ENCODE measurements around the gene SMLR1. TPM values are rescaled to one million over a fixed set of nuclear protein-coding genes. Genes with fewer than 3 reads are reported as not detected.
A peak's percentile ranks its signal among the peaks of the same experiment; 100 is the strongest.

The SMLR1 gene
- total RNA-seq, 1 donor from 2014 or later = not detected

- no peak overlapping the region for H3K4me3 ChIP-seq (ENCODE audit: low read depth, low read length)
- H3K27me3 ChIP-seq (ENCODE audit: control insufficient read depth, insufficient read depth, low read length) = no peaks in the 10 kb centered on the region
- FAIRE-seq = no peak
- peak; percentile 19 for TF ChIP-seq CTCF (IDR thresholded peaks at IDR 0.05; ENCODE audit: insufficient read depth, low read length, severe bottlenecking)
- DNase-seq (ENCODE audit: low read depth) = peak; percentile 34
- H3K36me3 ChIP-seq (ENCODE audit: control insufficient read depth, insufficient read depth, low read length) = no peaks in the 10 kb centered on the region
Measured at GRCh38 chr6:130843575-130844320, 16.5 kb downstream of the SMLR1 start.

- no peaks in the 10 kb centered on the region for H3K36me3 ChIP-seq (ENCODE audit: control insufficient read depth, insufficient read depth, low read length)
- TF ChIP-seq CTCF (IDR thresholded peaks at IDR 0.05; ENCODE audit: insufficient read depth, low read length, severe bottlenecking) = no peak
- FAIRE-seq = no peak
Measured at GRCh38 chr6:130846501-130846900, 19.3 kb downstream of the SMLR1 start.

GRCh38 chr6:130847001-130847910 lies 20.1 kb downstream of the SMLR1 start:
- no peak for FAIRE-seq
- Histone ChIP-seq H3K36me3 (ENCODE audit: control insufficient read depth, insufficient read depth, low read length) (no peaks in the 10 kb centered on the region), H3K27me3 (ENCODE audit: control insufficient read depth, insufficient read depth, low read length) (no peaks in the 10 kb centered on the region), H3K4me3 (ENCODE audit: low read depth, low read length) (no peak overlapping the region)
- TF ChIP-seq CTCF (IDR thresholded peaks at IDR 0.05; ENCODE audit: insufficient read depth, low read length, severe bottlenecking) = no peak
- no peak for DNase-seq (ENCODE audit: low read depth)

More at GRCh38 chr6:130846501-130846900, 19.3 kb downstream of the SMLR1 start:
- DNase-seq (ENCODE audit: low read depth) = no peak
- H3K4me3 ChIP-seq (ENCODE audit: low read depth, low read length) = no peak overlapping the region
- no peaks in the 10 kb centered on the region for H3K27me3 ChIP-seq (ENCODE audit: control insufficient read depth, insufficient read depth, low read length)

GRCh38 chr6:130848945-130849344 lies 21.7 kb downstream of the SMLR1 start:
- DNase-seq (ENCODE audit: low read depth) (peak; percentile 15), FAIRE-seq (no peak)
- no peaks in the 10 kb centered on the region for H3K36me3 ChIP-seq (ENCODE audit: control insufficient read depth, insufficient read depth, low read length)

GRCh38 chr6:130849594-130849993 lies 22.4 kb downstream of the SMLR1 start:
- no peak for TF ChIP-seq CTCF (IDR thresholded peaks at IDR 0.05; ENCODE audit: insufficient read depth, low read length, severe bottlenecking)
- DNase-seq (ENCODE audit: low read depth) (no peak), FAIRE-seq (no peak)
- Histone ChIP-seq H3K27me3 (ENCODE audit: control insufficient read depth, insufficient read depth, low read length) (no peaks in the 10 kb centered on the region), H3K36me3 (ENCODE audit: control insufficient read depth, insufficient read depth, low read length) (no peaks in the 10 kb centered on the region), H3K4me3 (ENCODE audit: low read depth, low read length) (no peak overlapping the region)

More at GRCh38 chr6:130848945-130849344, 21.7 kb downstream of the SMLR1 start:
- H3K4me3 ChIP-seq (ENCODE audit: low read depth, low read length) = no peak overlapping the region
- no peak for TF ChIP-seq CTCF (IDR thresholded peaks at IDR 0.05; ENCODE audit: insufficient read depth, low read length, severe bottlenecking)
- no peaks in the 10 kb centered on the region for H3K27me3 ChIP-seq (ENCODE audit: control insufficient read depth, insufficient read depth, low read length)
